B cell (primary cell): ENCODE results near the gene TLNRD1.

Experiments
- CTCF ChIP-seq: fragments of 200-600 bp; IDR thresholded peaks from one replicate; pipeline ENCODE4 v1.8.0; 2022; ENCODE audit warnings: antibody characterized with exemption, mild to moderate bottlenecking
- EZH2 ChIP-seq: IDR thresholded peaks from 2 replicates; pipeline ENCODE4 v1.6.1; 2012; ENCODE audit warnings: borderline replicate concordance, low read depth, mild to moderate bottlenecking, moderate library complexity, low read length; ENCODE audit not compliant: insufficient read depth, poor library complexity, severe bottlenecking

- TF ChIP-seq CTCF (no peak), EZH2 (no peak)
These were observed 11.9 kb downstream of the TLNRD1 start for GRCh38 chr15:81012588-81012987.
